Activated CD4-positive, alpha-beta T cell treated with anti-CD3 and anti-CD28 coated beads, Interleukin-2, amount 50 U/mL, for 4 hours (primary cell): Measurements from ENCODE around the gene HHAT.

Source experiments
- DNase-seq, 2 experiments: peaks; one replicate each; pipeline ENCODE4 v3.0.0-alpha.2; 2020

HHAT gene

GRCh38 chr1:210500831-210501230 is 172.1 kb downstream of the HHAT start:
- no peak for DNase-seq

- no peak for DNase-seq
Measured at GRCh38 chr1:210504286-210504685, 175.6 kb downstream of the HHAT start.

- DNase-seq, result no peak
Measured at GRCh38 chr1:210505601-210506496, 177.1 kb downstream of the HHAT start.

- no peak for DNase-seq
Measured at GRCh38 chr1:210506689-210507088, 178.0 kb downstream of the HHAT start.

GRCh38 chr1:210516092-210516656 is 187.5 kb downstream of the HHAT start:
- no peak for DNase-seq

GRCh38 chr1:210516697-210517459 is 188.2 kb downstream of the HHAT start:
- no peak for DNase-seq

GRCh38 chr1:210523830-210524229 is 195.1 kb downstream of the HHAT start:
- DNase-seq, result no peak

GRCh38 chr1:210525716-210526454 is 197.2 kb downstream of the HHAT start:
- DNase-seq, result no peak

GRCh38 chr1:210527091-210527490 is 198.4 kb downstream of the HHAT start:
- DNase-seq, result no peak

- no peak for DNase-seq
Measured at GRCh38 chr1:210531475-210532222, 202.9 kb downstream of the HHAT start.

- no peak for DNase-seq
Measured at GRCh38 chr1:210532223-210532598, 203.5 kb downstream of the HHAT start.

GRCh38 chr1:210535761-210536160 is 207.1 kb downstream of the HHAT start:
- no peak for DNase-seq

GRCh38 chr1:210536254-210536961 is 207.7 kb downstream of the HHAT start:
- no peak for DNase-seq

- DNase-seq, result no peak
Measured at GRCh38 chr1:210540288-210540687, 211.6 kb downstream of the HHAT start.

GRCh38 chr1:210541680-210542358 is 213.1 kb downstream of the HHAT start:
- DNase-seq, result no peak

- no peak for DNase-seq
Measured at GRCh38 chr1:210551899-210552298, 223.2 kb downstream of the HHAT start.

- no peak for DNase-seq
Measured at GRCh38 chr1:210553711-210554110, 225.0 kb downstream of the HHAT start.

GRCh38 chr1:210554382-210554781 is 225.7 kb downstream of the HHAT start:
- DNase-seq, result no peak

- DNase-seq, result no peak
Measured at GRCh38 chr1:210556475-210556874, 227.8 kb downstream of the HHAT start.

- no peak for DNase-seq
Measured at GRCh38 chr1:210557426-210558077, 228.8 kb downstream of the HHAT start.
